GM12801 (cell line): Measurements from ENCODE around the gene ACAT2.

Source experiments
- TF ChIP-seq, protein P1 (sequence below): IDR thresholded peaks from one replicate; pipeline ENCODE4 v1.5.1; 2011; ENCODE audit warnings: control low read depth; ENCODE audit not compliant: insufficient read length; ENCODE audit errors: extremely low read depth

Gene ACAT2

DNA sequence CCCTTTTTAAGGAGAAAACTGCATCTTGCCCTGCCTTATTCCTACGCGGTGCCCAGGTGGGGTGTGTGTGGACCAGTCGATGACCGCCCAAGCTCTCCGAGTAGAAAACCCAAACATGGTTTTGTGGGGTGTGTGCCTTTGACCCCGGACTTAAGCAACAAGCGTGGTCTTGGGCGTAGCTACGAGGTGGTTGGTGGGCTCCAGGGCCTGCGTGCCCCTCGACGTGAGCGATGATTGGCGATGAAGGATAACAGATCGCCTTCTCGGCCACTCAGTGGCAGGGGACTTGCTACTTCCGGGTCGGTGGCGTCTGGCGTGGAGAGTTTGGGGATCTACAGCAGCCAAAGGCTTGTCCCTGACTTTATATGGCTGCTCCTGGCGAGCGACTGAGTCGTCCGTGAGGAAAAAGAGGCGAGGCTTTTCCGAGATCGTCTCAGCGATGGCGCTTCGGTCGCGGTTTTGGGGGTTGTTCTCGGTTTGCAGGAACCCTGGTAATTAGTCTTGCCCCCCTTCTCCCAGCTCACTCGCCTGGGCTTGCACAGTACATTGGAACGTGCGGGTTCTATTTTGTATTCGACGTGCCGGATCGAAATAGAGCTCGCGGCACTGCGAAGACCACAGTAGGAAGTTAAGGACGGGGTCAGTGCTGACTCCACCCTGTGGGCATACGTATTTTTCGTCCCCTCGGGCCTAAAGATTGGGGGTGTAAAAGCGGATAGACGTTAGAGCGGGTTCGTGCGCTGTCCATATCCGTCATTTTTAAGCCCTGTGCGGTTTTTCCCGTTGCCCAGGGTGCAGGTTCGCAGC, 28.5 kb downstream of the ACAT2 start, which contains the start of gene MRPL18:
MRPL18 (plus strand) TSS at position 319 of the 807 bp plus-strand sequence; CDS start at position 440, 121 bp downstream.
- TF ChIP-seq, protein P1, sequence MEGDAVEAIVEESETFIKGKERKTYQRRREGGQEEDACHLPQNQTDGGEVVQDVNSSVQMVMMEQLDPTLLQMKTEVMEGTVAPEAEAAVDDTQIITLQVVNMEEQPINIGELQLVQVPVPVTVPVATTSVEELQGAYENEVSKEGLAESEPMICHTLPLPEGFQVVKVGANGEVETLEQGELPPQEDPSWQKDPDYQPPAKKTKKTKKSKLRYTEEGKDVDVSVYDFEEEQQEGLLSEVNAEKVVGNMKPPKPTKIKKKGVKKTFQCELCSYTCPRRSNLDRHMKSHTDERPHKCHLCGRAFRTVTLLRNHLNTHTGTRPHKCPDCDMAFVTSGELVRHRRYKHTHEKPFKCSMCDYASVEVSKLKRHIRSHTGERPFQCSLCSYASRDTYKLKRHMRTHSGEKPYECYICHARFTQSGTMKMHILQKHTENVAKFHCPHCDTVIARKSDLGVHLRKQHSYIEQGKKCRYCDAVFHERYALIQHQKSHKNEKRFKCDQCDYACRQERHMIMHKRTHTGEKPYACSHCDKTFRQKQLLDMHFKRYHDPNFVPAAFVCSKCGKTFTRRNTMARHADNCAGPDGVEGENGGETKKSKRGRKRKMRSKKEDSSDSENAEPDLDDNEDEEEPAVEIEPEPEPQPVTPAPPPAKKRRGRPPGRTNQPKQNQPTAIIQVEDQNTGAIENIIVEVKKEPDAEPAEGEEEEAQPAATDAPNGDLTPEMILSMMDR = no peak

DNA sequence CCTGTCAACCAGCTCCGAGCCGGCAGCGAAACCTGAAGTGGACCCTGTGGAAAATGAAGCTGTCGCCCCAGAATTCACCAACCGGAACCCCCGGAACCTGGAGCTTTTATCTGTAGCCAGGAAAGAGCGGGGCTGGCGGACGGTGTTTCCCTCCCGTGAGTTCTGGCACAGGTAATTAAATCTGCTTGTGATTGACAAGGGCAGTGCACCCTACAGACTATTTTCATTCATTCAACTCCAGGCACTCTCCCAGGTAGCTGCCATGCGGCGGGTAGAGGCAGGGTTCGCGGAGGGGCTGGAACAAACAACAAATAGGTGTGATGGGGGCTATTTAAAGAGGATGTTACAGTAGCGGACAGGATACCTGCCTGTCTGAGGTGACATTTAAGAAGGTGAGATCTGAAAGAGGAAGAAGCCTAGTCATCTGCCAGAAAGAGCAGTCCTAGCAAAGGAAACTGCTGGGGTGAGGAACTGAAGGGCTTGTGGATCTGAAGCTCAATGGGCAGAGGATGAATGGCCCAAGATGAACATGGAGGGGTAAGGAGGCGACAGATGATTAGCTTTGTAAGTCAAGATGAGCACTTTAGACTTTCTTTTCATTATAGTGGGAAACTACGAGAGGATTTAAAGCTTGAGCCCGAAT, 29.2 kb downstream of the ACAT2 start:
- TF ChIP-seq, protein P1 = no peak

DNA sequence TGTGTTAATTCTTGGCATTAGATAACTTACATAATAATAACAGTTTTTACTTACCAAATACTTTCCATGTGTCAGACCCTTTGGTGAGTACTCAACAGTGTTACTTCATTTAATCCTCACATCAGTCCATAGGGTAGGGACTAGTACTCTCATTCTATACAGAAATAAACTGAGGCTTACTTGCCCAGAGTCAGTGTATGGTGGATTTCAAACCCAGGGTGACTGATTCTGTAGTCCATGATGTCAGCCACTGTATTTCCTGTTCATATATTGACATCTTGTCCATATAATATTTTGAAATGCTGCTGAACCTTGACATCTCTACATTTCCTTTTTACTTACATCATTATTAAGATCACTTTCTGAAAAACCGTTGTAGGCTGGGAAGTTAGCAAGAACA, 35.7 kb downstream of the ACAT2 start:
- TF ChIP-seq, protein P1 = no peak

DNA sequence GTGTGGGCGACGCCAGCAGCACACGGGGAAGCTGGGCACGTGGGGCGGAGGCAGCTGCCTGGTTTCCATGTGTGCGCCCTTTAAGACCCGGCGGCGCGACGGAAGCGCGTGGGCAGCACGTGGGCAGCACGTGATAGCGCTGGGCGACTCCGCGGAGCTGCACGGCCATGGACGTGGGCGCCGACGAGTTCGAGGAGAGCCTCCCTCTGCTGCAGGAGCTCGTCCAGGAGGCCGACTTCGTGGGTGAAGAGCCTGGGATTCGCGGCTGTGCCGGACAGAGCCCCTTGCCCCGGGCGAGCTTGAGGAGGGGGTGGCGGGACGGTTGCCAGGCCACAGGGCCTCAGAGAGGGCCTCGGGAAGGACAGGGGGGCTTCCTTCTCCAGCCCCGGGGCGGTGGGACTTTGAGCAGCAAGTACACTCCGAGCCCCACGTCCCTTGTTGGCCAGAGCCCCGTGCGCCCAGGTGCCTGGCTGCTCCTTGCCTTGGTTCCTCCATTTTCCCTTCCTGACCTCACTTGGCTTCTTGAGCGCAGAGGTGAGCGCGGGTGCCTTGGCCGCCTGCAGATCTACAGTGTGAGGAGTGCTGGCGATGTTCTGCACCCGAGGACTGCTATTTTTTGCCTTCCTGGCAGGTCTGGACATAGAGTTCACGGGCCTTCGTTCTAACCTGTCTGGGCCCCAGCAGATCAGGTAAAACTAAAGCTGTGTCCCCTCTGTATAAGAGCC, 38.5 kb downstream of the ACAT2 start, which contains the start of gene PNLDC1:
PNLDC1 (plus strand) TSS at position 136 of the 725 bp plus-strand sequence; CDS start at position 168, 32 bp downstream.
- TF ChIP-seq, protein P1 = no peak

DNA sequence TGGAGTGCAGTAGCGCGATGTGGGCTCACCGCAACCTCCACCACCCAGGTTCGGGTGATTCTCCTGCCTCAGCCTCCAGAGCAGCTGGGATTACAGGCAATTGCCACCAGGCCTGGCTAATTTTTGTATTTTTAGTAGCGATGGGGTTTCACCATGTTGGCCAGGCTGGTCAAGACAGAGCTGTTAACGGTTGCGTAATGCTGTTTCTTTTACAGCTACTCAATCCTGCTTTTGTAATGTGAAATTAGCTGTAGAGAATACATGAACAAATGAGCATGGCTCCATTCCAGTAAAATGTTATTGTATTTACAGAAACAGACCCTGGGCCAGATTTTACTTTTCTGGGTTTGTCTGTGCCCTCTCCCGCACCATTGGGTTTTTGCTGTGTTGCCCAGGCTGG, 40.1 kb downstream of the ACAT2 start:
- TF ChIP-seq, protein P1 = no peak

DNA sequence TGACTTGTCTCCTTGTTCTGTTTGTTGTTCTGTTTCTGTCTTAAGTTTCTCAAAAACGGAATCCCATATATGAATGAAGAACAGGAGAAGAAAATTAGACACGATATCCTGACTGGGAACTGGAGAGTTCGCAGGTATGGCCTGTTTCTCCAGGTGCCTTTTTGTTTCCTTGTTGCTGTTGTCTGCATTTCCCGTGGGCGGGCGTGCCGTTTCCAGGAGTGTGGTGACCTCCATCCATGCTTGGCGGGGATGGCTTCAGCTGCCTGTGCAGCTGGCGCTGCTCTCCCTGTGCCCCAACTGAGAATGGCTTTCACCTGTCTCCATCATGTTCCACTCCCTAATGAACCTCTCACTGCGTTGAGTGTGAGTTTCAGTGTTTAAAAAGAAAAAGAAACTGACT, 42.7 kb downstream of the ACAT2 start:
- TF ChIP-seq, protein P1 = no peak

DNA sequence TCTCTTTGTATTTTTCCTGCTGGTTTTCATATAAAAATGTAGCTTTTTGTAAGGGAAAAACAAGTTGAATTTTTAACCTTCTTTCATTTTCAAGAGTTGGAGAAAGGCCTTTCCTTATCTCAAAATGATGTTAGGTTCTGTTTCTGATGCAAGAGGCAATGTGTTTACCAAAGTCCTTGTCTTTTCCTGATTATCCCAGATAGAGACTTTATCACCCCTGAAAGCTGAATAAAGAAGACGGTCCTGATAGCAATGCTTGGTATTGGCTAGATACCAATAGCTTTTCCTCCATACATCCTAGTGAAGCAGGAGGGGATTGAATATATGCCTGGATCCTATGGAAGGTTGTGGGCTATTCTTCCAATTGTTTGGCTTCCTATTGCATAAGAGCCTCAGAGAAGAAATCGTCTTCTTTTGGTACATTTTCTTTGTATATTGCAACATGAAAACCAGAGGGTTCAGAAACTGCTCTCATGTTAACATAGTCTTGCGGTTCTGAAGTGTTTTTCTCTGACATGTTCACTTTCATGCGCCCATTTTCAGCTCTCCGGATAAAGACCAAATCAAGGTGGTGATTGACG, 43.7 kb downstream of the ACAT2 start:
- TF ChIP-seq, protein P1 = no peak
